ENCODE data around the gene HPCA.

Gene HPCA

GRCh38 chr1:32927441-32927840 is 41.1 kb downstream of the HPCA start:
- POLR2A ChIA-PET = no interaction called here
- CTCF ChIA-PET = interaction anchor here (2.5 to 15.5 kb wide), 5 partner anchors 11 to 158 kb away, joined by 8 to 277 read pairs (median 147); no protein-coding TSS in a partner anchor
- H3K4me3 ChIP-seq (ENCODE audit: low read depth, low read length) = no peak overlapping the region
- TF ChIP-seq, protein P1, sequence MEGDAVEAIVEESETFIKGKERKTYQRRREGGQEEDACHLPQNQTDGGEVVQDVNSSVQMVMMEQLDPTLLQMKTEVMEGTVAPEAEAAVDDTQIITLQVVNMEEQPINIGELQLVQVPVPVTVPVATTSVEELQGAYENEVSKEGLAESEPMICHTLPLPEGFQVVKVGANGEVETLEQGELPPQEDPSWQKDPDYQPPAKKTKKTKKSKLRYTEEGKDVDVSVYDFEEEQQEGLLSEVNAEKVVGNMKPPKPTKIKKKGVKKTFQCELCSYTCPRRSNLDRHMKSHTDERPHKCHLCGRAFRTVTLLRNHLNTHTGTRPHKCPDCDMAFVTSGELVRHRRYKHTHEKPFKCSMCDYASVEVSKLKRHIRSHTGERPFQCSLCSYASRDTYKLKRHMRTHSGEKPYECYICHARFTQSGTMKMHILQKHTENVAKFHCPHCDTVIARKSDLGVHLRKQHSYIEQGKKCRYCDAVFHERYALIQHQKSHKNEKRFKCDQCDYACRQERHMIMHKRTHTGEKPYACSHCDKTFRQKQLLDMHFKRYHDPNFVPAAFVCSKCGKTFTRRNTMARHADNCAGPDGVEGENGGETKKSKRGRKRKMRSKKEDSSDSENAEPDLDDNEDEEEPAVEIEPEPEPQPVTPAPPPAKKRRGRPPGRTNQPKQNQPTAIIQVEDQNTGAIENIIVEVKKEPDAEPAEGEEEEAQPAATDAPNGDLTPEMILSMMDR (IDR thresholded peaks at IDR 0.05; ENCODE audit: insufficient read depth, low read length, missing control alignments) = no peak
- DNase-seq (ENCODE audit: low read depth, low spot score) = no peak

- no peak for DNase-seq (ENCODE audit: low read depth, low spot score)
- CTCF ChIA-PET = interaction anchor here (1.0 to 15.5 kb wide), 7 partner anchors 8 to 158 kb away, joined by 3 to 277 read pairs (median 101); no protein-coding TSS in a partner anchor
- POLR2A ChIA-PET = no interaction called here
- TF ChIP-seq, protein P1 (IDR thresholded peaks at IDR 0.05; ENCODE audit: insufficient read depth, low read length, missing control alignments) = no peak
- no peak overlapping the region for H3K4me3 ChIP-seq (ENCODE audit: low read depth, low read length)
Measured at GRCh38 chr1:32928285-32928684, 42.0 kb downstream of the HPCA start.

DNA sequence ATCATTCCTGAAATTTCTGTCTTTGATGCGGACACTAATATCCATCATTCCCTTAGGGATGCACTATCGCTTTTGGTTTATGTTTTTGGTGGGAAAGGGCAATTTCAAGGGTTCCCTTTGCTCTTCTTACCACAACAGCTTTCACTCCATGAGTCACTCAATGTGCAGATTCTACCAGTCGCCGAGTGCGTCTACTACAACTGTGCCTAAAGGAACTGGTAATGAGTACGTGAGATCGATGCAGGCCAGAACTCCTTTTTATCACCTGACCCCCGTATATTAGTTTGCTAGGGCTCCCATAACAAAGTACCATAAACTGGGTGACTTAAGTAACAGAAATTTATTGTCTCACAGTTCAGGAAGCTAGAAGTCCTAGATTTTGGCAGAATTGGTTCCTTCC is 42.4 kb downstream of the HPCA start:
- POLR2A ChIA-PET = no interaction called here
- DNase-seq (ENCODE audit: low read depth, low spot score) = no peak
- CTCF ChIA-PET = interaction anchor here (1.0 to 15.5 kb wide), 7 partner anchors 9 to 157 kb away, joined by 3 to 277 read pairs (median 101); no protein-coding TSS in a partner anchor
- TF ChIP-seq, protein P1 (IDR thresholded peaks at IDR 0.05; ENCODE audit: insufficient read depth, low read length, missing control alignments) = no peak
- H3K4me3 ChIP-seq (ENCODE audit: low read depth, low read length) = no peak overlapping the region

GRCh38 chr1:32929366-32929765 is 43.1 kb downstream of the HPCA start:
- CTCF ChIA-PET = interaction anchor here (0.8 to 15.5 kb wide), 7 partner anchors 9 to 156 kb away, joined by 3 to 277 read pairs (median 101); no protein-coding TSS in a partner anchor
- no peak overlapping the region for H3K4me3 ChIP-seq (ENCODE audit: low read depth, low read length)
- TF ChIP-seq, protein P1 (IDR thresholded peaks at IDR 0.05; ENCODE audit: insufficient read depth, low read length, missing control alignments) = no peak
- DNase-seq (ENCODE audit: low read depth, low spot score) = no peak
- POLR2A ChIA-PET = no interaction called here

DNA sequence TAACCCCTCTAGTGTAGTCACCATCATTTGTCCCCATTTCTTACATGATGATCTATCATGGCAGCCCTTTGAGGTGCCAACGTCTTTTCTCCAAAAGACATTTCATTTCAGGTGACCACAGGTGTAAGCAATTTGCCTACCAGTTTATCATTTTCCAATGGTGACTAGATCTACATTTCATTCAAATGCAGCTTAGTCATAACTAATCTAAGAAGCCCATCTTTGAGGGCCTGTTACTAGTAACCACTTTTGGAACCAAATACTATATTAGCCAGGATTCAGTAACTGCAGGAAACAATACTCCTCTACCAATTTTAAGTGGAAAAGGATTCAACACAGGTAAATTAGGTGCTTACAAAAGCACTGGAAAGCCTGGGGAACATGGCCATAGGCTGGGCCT is 45.5 kb downstream of the HPCA start:
- CTCF ChIA-PET = interaction anchor here (0.9 to 15.5 kb wide), 15 partner anchors 13 to 169 kb away, joined by 3 to 277 read pairs (median 12); no protein-coding TSS in a partner anchor
- no peak overlapping the region for H3K4me3 ChIP-seq (ENCODE audit: low read depth, low read length)
- POLR2A ChIA-PET = no interaction called here
- TF ChIP-seq, protein P1 (IDR thresholded peaks at IDR 0.05; ENCODE audit: insufficient read depth, low read length, missing control alignments) = no peak
- DNase-seq (ENCODE audit: low read depth, low spot score) = no peak

- no peak for DNase-seq (ENCODE audit: low read depth, low spot score)
- CTCF ChIA-PET = interaction anchor here (0.7 to 15.5 kb wide), 30 partner anchors 11 to 193 kb away, joined by 3 to 277 read pairs (median 6); no protein-coding TSS in a partner anchor
- TF ChIP-seq, protein P1 (IDR thresholded peaks at IDR 0.05; ENCODE audit: insufficient read depth, low read length, missing control alignments) = no peak
- H3K4me3 ChIP-seq (ENCODE audit: low read depth, low read length) = no peak overlapping the region
- POLR2A ChIA-PET = no interaction called here
Measured at GRCh38 chr1:32933742-32934322, 47.5 kb downstream of the HPCA start.
